HG03378 (cell line): ENCODE measurements around the gene DGKG.
A peak's percentile ranks its signal among the peaks of the same experiment; 100 is the strongest.

ENCODE experiments used
- ATAC-seq: cut with Tn5 transposase; IDR thresholded peaks from one replicate; pipeline ENCODE4 v1.9.1; 2021; ENCODE audit warnings: mild to moderate bottlenecking, moderate library complexity; ENCODE audit not compliant: unreplicated experiment

The DGKG gene

DNA sequence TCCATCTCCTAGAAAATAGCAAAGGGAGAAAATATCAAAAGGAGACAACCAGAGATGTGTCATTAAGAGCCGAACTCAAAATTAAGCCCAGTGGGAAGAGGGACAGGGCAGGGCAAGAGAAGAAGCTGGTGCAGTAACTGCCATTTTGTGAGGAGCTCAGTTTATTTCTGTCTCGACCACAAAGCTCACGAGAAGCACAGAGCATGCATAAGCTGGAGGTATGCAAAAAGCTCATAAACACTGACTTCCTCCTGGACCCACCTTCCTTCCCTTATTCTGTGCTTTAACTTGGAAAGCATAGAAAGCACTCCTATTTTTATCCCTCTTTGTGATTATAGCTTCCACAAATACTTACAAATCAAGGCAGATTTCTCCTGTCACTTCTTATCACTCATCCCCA lies 81.3 kb downstream of the DGKG start:
- no peak for ATAC-seq

DNA sequence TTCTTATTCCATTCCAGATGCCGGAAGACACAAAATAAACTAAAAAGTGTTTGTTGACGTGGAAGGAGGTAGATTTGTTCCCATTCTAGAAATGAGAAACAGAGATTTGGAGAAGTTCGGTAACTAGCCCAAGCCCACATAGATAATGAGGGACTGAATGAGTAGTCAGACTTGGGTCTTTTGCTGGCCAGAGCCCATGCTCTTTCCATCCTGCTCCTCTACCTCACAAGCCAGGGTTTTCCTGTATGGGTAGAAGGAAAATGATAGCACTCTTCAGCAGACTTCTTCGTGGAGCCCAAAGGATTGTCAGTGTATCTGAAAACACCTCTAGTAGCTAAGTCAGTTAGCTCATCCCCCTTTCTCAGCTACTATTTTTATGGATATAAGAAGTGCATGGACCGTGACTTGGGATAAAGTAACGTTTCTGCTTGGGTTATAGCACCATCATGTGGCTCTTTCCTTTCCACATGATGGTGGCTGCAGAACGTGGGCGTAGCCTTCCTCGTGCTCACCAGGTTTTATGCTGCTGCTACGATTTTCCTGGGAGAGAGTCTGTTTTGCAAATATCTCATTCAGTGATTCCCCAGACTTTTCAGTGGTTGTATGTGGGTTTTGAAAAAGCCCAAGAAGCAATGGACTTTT lies 84.6 kb downstream of the DGKG start:
- no peak for ATAC-seq

DNA sequence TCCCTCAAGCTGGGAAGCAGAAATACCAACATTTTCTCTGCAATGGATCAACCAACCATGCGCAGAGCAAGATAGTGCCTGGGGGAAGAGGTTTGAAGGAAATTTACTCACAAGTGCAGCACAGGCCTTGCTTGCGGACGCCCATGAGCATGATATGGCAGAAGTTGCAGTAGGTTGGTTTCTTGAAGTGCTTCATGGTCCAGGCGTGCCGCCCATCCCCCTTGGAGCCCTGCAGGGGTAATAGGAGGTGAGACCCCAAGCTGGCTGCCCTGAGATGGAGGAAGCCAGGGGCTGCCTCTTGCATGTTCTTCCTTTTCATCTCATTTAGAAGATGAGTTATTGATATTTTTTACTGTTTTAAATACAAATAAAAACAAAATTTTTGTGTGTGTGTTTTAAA lies 86.6 kb downstream of the DGKG start:
- ATAC-seq = no peak

DNA sequence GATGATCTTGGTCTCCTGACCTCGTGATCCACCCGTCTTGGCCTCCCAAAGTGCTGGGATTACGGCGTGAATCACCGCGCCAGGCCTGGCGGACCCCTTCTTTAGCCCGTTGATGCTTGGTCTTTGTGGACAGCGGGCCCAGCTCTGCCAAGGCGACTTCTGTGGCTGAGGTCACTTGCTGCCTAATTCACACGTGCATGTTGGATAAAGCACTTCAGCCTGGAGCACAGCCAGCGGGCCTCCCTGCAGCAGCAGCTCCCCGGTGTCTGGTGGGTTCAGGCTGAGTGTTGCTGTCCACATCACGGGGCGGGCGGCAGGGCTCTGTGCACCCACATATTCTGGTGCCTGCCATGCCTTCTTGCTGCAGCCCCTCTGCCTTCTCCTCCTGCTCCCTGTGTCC lies 88.4 kb downstream of the DGKG start:
- no peak for ATAC-seq

DNA sequence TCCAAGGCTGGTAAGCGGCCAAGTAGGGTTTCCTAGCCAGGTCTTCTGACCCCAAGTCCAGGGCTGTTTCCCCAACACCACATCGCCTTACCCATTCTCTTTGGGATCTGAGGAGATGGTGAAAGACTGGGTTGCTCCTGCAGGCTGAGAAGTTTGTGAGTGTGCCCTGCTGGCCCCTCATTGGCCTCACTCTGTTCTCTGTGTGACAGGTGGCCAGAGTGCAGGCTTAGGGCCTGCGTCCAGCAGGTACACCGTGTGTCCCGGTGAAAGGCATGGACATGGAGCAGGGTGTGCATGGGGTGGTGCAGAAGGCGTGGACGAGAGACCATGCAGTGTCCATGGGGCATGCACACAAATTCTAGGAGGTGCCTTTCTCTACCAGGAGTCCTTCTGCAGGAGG lies 91.3 kb downstream of the DGKG start:
- ATAC-seq = no peak

DNA sequence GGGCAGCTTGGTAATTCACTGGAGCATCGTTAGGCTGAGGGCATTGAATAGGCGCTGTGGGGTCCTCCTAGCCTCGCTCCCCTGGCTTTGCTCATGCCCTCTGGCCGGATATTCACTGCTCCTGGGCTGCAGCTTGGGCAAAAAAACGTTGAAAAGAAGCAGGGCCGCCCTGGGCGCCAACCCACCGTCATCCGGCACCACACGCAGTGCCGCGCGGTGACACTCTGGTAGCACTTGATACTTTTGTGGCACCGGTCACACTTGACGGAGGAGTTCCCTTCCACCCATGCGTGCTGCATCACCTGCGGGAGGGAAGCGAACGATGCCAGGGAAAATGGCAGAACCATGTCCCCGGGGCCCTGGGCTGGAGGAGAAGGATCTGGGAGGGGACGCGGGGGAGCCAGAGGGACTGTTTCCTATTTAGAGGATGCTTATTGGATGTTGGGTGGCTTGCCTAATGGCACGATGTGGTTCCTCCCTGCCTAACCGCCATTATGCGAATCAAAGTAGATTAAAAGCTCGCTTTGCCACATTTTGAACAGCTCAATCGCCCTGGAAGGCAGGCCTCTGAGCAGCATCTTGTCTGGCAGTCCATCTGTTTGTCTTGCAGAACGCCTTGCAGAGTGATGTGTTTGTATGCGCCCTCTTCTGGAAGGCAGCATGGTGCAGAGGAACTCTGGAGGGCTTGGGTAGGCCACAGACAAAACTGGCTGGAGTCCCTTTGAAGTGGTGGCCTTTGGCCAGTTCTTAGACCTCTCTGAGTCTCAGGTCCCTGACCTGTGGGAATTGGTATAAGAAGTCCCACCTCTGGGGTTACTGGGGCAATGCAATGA lies 93.2 kb downstream of the DGKG start:
- no peak for ATAC-seq

DNA sequence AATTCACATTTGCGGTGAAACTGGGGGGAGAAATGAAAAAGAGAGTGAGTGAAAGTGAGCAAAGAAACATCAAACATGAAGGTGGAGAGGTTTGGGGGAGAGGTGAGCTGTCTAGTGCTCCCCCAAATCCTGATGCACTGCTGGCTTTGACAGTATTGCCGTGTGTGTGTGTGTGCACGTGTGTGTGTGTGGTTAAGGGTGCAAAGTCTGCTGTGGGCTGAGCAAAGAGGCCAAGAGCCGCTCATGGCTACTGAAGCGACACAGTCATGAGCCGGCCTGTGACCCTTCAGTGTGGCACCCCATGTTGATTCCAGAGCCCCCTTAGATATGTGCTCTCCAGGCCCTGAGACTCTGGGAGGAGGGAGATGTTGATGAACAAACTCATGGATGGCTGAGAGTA lies 94.3 kb downstream of the DGKG start:
- no peak for ATAC-seq

DNA sequence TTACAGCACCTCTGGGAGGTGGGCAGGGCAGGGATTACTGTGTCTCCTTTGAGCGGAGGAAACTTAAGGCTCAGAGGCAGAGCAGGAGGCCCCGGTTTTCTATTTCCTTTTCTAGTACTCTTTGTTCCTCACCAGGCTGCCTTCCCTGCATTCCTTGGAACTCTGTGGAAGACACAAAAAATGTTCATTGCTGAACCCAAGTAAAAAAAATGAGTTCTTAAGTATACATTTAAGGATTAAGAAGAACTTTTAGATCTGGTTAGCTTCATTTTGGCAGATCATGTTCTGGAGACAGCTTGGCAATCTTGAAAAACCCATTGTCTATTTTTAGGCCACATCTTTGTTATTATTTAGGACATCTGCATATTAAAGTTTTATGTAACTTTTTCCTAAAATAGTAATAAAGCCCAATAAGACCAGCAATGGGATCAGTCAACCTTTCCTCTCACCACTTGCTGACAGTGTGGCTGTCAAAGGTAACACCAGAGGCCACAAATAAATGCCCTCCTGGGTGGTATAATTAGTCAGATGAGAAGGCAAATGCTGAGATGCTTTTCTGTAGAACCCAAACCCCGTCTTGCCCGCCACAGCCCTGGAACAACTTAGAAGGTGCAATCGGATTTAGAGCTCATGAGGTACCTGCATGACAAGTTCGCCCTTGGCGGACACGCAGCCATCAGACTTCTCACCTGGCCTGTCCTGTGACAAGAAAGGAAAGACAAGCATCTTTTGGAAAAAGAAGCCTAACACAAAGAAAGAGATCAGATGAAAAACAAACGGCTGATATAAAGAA lies 97.2 kb downstream of the DGKG start:
- no peak for ATAC-seq

DNA sequence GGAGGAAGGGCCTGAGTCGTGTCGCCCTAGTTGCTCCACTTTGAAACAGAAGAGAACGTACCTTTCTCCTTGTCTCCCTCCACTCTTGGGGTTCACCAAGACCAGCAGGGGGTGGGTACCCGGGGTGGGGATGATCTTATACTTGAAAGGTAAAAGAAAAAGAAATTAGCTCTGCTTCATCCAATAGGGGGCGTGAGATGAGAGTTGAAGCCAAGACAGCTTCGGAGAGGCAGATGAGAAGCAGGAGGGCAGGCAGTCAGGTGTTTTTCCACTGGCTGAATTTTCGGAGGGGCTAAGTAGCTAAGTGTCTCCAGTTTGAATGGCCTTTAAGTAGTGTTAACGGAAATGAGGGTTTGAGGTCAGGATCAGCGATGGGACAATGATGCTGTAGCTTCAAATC lies 100.4 kb downstream of the DGKG start:
- ATAC-seq = no peak

DNA sequence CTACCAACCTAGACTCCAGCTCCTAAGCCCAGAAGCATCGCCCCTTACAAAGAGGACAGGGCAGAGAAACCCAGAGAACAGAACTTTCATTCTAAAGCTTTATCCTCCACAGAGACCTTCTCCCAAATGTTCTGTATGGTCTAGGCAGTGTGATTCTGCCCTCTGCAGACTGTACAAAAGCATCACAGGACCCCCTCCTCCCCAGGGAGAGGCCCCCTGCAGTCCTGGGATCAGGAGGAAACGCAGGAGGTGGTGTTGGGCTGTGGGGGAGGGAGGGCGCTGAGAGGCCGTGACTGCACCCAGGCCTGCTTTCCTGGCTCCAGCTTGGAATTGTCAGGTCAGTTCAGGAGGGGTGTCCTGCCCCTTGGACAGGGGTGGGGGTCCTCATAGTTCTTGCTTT lies 101.3 kb downstream of the DGKG start:
- no peak for ATAC-seq

DNA sequence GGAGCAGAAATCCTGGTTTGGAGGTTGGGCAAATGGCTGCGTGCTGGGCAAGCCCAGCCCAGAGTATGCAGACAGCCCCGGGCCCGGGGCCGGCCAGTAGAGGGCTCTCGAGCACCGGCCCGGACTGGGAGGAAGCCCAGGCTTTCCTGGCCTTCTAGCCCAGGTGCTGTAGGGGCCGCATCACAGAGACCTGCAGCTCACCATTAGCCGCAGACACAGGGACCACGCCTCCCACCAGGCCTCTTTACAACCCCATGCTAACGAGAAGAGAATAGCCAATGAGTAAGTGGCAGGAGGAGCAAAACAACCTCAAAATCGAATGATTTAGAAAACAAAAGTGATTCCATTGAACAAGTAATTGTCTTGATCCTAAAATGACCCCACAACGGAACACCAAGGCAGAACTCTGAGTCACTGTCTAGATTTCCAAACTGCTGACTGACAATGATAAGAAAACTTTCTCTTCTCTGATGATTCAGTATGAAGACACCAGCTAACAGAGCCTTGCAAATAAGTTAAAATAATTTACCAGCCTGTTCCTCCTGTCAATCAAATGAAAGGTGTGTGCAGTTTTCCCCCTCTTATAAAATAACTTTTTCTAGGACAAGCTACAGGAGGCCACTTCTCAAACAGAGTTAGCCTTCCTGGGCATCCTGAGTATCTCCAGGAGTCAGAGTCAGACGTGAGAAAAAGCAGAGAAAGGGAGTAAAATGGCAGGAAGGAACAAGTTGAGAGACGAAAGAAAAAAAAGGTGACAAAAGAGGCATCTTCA lies 102.2 kb downstream of the DGKG start:
- ATAC-seq = no peak

DNA sequence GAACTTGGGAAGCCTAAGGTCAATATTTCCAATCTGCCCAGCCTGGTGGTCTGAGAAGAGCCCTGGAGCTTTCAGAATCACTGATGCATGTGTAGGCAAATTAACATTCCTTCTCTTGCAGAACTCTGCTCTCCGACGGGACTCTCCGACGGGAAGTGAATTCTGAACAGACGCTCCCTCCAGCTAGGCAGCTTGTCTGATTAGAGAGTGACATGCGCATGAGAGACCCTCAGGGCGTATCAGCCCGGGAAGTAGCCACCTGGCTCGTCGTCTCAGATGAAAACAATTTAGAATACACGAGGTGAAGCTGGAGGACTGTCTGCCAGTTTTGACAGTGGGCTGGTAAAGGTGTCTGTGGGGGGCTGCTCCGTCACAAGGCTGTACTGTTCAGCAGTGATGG lies 103.1 kb downstream of the DGKG start:
- no peak for ATAC-seq

DNA sequence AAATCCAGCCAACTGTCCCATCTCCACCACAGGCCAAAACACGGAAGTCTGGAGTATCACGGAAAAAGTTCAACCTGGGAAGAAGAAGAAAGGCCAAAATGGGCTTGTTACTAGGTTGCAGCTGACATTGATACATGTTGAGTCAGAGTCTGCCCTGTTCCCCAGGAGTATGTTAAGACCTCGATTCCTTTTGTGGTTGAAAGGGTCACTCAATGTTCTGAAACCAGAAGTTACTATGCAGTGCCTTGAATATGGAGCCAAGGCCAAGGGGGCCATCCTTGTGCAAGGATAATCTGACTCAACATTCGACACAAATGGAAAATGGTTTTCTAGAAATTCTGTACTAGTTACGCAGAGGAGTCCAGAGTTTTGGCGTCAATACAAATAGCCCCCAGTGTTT lies 104.2 kb downstream of the DGKG start:
- ATAC-seq = no peak

DNA sequence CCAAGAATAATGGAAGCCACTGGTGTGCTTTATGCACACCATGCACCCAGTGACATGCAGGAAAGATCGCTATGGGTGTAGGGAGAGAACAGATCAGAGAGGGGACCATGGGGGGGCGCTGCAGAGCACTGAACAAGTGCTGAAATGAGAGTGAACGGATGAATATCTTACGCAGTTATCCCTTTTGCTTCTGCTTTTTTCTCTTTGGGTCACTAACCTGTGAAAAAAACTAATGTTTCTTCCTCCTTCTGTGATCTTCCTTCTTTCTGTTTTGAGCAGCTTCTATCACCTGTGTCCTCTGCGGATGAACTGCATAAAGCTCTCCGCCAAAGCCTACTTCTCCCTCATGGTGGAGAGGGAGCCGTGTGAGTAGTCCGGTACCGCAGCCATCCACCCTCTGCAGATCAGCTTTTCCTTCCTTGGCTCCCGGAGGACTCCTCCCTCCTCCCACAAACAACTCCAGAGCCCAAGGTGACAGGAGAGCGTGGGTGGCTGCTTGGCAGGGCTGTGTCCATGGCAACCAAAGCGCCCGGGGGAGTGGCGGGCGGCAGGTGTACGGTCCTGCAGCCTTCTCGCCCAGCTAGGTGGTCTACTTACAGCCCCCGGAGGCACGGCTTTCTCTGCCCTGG lies 106.2 kb downstream of the DGKG start:
- no peak for ATAC-seq

DNA sequence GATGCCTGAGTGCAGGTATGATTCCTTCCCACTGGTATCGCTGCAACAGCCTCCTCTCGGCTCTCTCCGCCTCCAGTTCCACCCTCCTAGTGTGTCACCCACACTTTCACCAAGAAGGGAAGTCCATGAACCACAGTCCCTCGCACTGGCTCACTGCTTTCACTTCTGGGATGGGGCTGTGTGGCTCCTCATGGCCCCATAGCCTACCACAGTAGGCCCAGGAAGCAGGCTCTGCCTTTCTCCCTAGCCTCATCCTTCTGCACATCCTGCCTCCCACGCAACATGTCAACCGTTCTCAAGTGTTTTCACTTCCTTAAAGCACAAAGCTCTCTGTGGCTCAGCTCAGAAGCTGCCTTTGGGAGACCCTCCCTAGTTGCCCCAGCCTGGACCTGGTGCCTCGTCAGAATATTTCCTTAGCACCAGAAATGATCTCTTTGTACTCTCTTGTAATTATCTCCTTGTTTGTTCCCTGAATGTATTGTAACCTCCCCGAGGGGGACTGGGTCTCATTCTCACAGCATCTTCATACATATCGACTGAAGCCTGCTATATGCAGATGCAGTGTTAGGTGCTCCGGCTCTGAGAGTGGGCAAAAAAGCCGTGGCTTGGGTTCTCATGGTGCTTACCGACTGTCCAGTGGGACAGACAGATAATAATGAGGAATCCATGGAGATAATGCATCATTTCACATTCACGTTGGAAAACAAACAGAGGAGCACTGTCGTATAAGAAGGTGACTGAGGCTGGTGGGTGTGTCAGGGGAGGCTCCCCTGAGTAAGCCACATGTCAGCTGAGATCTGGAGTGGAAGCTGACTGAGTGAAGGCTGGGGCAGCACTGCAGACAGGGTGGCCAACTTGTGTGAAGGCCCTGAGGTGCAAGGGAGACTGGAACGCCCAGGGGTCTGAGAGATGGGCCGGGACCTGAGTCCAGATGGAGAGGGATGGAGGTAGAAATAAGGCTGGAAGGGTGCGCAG lies 107.1 kb downstream of the DGKG start:
- ATAC-seq = peak; percentile 72

DNA sequence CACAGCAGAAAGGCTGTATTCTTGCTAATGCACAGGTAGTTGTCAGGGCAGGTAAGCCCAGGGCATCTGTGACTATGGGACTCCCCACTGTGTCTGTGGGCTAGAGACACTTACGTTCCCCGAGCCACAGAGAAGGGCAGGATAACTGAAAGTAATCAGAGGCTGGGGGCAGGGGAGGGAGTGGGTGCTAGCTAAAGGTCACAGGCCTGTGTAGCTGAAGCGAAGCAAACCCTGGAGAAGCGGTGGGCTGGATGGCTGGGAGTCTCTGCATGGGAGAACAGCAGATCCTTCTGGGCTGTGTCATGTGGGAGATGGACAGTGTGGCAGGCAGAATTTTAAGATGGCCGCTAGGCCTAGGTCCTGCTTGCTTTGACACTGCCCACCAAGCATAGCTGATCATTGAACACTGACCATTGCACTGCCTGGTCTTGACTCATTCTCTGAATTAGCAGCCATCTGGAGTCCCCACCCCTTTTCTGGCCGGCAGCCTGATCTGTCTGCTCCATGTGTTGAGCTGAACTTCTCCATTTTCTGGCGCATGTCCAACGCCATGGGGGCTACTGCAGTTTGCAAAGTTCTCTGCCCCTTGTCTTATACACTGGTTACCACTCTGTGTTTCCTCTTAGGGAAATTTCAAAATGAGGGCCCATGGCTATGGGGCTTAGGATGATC lies 110.0 kb downstream of the DGKG start:
- no peak for ATAC-seq

DNA sequence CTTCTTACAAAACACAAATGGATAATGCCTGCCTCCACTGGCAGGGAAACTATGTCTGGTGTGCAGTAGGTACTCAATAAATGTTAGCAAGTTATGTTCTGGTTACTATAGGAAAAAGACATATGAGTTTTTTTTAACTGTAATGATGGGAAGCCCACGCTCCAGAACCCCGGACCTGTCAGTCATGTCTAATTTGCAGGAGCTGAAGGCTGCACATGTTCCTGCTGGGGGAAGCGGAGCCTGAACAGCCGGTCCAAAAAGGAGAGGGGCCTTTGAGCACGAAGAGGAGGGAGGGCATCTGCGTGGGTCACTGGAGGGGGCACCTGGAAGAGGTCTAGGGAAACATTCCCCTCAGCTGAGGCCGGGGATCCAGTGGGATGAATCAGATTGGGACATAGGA lies 113.2 kb downstream of the DGKG start:
- no peak for ATAC-seq

DNA sequence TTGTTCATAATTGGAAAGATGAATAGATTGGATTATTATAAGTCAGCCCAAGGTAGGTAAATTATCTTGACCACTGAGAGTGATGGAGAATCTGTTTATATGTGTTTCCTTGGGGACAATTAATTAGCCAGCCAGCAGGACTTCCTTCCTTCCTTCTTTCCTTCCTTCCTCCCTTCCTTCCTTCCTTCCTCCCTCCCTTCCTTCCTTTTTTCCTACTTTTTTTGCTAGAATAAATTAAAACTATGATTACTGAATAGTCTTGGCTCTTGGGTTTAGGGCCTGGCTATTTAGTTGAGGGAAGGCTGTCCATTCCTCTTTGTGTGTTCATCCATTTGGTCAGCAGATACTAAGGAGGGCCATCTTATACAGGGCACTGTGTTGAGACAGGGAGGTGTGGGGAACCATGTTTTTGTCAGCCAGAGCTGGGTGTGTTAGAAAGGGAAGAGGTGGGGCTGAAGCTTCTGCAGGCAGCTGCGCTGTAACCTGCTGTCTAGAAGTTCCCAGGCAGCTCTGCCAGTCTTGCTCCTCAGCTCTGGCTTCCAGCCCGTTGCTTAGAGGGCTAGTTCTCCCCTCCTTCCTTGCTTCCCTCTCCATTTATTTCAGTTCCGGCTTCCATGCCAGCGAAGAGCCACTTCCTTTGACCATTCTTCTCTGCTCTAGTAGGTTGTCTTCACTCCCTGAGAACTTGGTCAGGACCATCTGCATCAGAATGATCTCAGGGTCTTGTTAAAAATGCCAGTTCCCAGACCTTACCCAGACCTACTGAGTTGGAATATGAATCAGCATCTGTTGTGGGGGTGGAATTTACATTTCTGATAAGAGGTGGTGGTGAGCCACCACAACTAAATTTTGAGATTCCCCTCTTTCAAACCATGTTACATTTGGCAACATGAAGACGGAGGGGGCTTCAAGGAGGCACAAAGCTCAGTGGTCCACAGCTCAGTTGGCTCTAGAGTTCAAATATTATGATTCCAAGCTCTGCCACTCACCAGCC lies 113.9 kb downstream of the DGKG start:
- no peak for ATAC-seq
